HCT116 (cell line): ENCODE data around the gene CDH26. TPM values are rescaled to one million over a fixed set of nuclear protein-coding genes. Genes with fewer than 3 reads are reported as not detected.

ENCODE experiments used
- ATAC-seq: fragments of 200-7000 bp; cut with Tn5 transposase; 2 replicates; pipeline ENCODE4 v1.9.1; 2020; ENCODE audit warnings: mild to moderate bottlenecking, moderate library complexity
- BruUV-seq: library from RNA; stranded (reverse); fragments of 400-500 nt; replicated peaks from 2 replicates; lab custom pipeline; 2021; lab: Mats Ljungman, UMichigan
- CTCF ChIA-PET: fragments of 300-600 bp; sonication (Branson Sonifier 250); formaldehyde crosslinking; loops from one replicate; lab custom pipeline; 2021; ENCODE audit warnings: antibody characterized with exemption; lab: Charles Lee
- POLR2A ChIA-PET: fragments of 300-600, 350-600 bp; sonication (Branson Sonifier 250); formaldehyde crosslinking; loops from one replicate; lab custom pipeline; 2021; ENCODE audit warnings: antibody characterized with exemption; lab: Charles Lee
- RAD21 ChIA-PET, 2 experiments: fragments of 300-600 bp; sonication (Branson Sonifier 250); formaldehyde crosslinking; loops; one replicate each; lab custom pipeline; 2023; ENCODE audit warnings: low total read pairs in 2 of 2; ENCODE audit not compliant: uncharacterized antibody in 2 of 2, unreplicated experiment in 2 of 2, low non-redundant PET in 1 of 2; lab: Charles Lee
- DNase-seq: peaks from one replicate; pipeline ENCODE4 v3.0.0-alpha.2; 2010; ENCODE audit warnings: low read depth, low spot score
- H2AFZ ChIP-seq: fragments of 200-600 bp; shearing (Covaris generic), sonication (generic); 2 replicates; pipeline ENCODE4 v1.6.1; 2017; ENCODE audit warnings: low read depth, mixed run types, mixed read lengths, antibody characterized with exemption, low read length; ENCODE audit not compliant: poor library complexity, severe bottlenecking
- H3K27ac ChIP-seq: 2 replicates; pipeline ENCODE4 v1.5.1; 2012; ENCODE audit warnings: low read depth, low read length
- H3K27me3 ChIP-seq: fragments of 200-600 bp; sonication (generic); 2 replicates; pipeline ENCODE4 v1.6.1; 2016; ENCODE audit warnings: mixed run types, low read length, mixed read lengths; ENCODE audit not compliant: insufficient read depth
- H3K36me3 ChIP-seq, 2 experiments: fragments of 200-500 bp in 1 of 2; fragments of 200-600 bp in 1 of 2; sonication (Bioruptor generic) in 1 of 2; sonication (generic) in 1 of 2; 2 replicates each; pipeline versions ENCODE4 v1.5.1 to v1.6.1; 2014 to 2016; ENCODE audit warnings: low read length in 2 of 2, inconsistent platforms in 1 of 2, mixed read lengths in 1 of 2, mixed run types in 1 of 2; ENCODE audit not compliant: insufficient read depth in 2 of 2, control insufficient read depth in 1 of 2
- H3K4me1 ChIP-seq, 2 experiments: fragments of 200-600 bp in 1 of 2; sonication (generic) in 1 of 2; 2 replicates each; pipeline versions ENCODE4 v1.5.1 to v1.6.1; 2012 to 2017; ENCODE audit warnings: low read length in 2 of 2, inconsistent platforms in 1 of 2, mild to moderate bottlenecking in 1 of 2, mixed read lengths in 1 of 2, mixed run types in 1 of 2, moderate library complexity in 1 of 2; ENCODE audit not compliant: insufficient read depth in 2 of 2, control insufficient read depth in 1 of 2
- H3K4me2 ChIP-seq: fragments of 200-600 bp; sonication (generic); 2 replicates; pipeline ENCODE4 v1.6.1; 2017; ENCODE audit warnings: mixed run types, low read length, mixed read lengths
- H3K4me3 ChIP-seq, 2 experiments: fragments of 200-600 bp in 1 of 2; sonication (generic) in 1 of 2; replicated peaks in 1 of 2; 2 replicates each; pipeline ENCODE4 v1.5.1; 2011 to 2016; ENCODE audit warnings: low read length in 2 of 2, control low read depth in 1 of 2, low read depth in 1 of 2, mild to moderate bottlenecking in 1 of 2, mixed read lengths in 1 of 2, mixed run types in 1 of 2
- H3K79me2 ChIP-seq: fragments of 200-600 bp; sonication (generic); 2 replicates; pipeline ENCODE4 v1.6.1; 2017; ENCODE audit warnings: mild to moderate bottlenecking, mixed run types, low read length, moderate library complexity, mixed read lengths; ENCODE audit not compliant: insufficient read depth
- H3K9ac ChIP-seq: fragments of 200-600 bp; sonication (generic); 2 replicates; pipeline ENCODE4 v1.6.1; 2016; ENCODE audit warnings: low read length, mixed read lengths
- H3K9me2 ChIP-seq: fragments of 200-600 bp; sonication (generic), shearing (Covaris generic); 2 replicates; pipeline ENCODE4 v1.6.1; 2017; ENCODE audit warnings: mixed run types, mild to moderate bottlenecking, moderate library complexity; ENCODE audit not compliant: insufficient read depth
- H3K9me3 ChIP-seq, 2 experiments: fragments of 200-500 bp in 1 of 2; fragments of 200-600 bp in 1 of 2; sonication (Bioruptor generic) in 1 of 2; sonication (generic) in 1 of 2; 2 replicates each; pipeline ENCODE4 v1.6.1; 2014 to 2017; ENCODE audit warnings: low read length in 2 of 2, mixed read lengths in 2 of 2, inconsistent platforms in 1 of 2, low read depth in 1 of 2, mild to moderate bottlenecking in 1 of 2, mixed run types in 1 of 2, moderate library complexity in 1 of 2; ENCODE audit not compliant: control insufficient read depth in 1 of 2, insufficient read depth in 1 of 2
- H4K20me1 ChIP-seq: fragments of 200-600 bp; sonication (generic), shearing (Covaris generic); 2 replicates; pipeline ENCODE4 v1.6.1; 2017; ENCODE audit warnings: mixed run types, mild to moderate bottlenecking, moderate library complexity; ENCODE audit not compliant: insufficient read depth
- ATF3 ChIP-seq: IDR thresholded peaks from 2 replicates; pipeline ENCODE4 v1.6.1; 2012
- CBX3 ChIP-seq: IDR thresholded peaks from 2 replicates; pipeline ENCODE4 v1.6.1; 2012; ENCODE audit warnings: low read depth
- CEBPB ChIP-seq: IDR thresholded peaks from 2 replicates; pipeline ENCODE4 v1.6.1; 2012; ENCODE audit warnings: low read depth
- EGR1 ChIP-seq: IDR thresholded peaks from 2 replicates; pipeline ENCODE4 v1.6.1; 2012; ENCODE audit warnings: low read depth
- ELF1 ChIP-seq: IDR thresholded peaks from 2 replicates; pipeline ENCODE4 v1.6.1; 2012; ENCODE audit warnings: low read depth, borderline replicate concordance
- EZH2 ChIP-seq: fragments of 200-600 bp; sonication (generic); IDR thresholded peaks from 2 replicates; pipeline ENCODE4 v1.6.1; 2017; ENCODE audit warnings: antibody characterized with exemption, mixed run types
- JUND ChIP-seq: IDR thresholded peaks from 2 replicates; pipeline ENCODE4 v1.6.1; 2012
- POLR2A ChIP-seq: IDR thresholded peaks from 2 replicates; pipeline ENCODE4 v1.7.0; 2011; ENCODE audit warnings: borderline replicate concordance; ENCODE audit not compliant: insufficient read depth, insufficient read length; ENCODE audit errors: extremely low read depth
- POLR2AphosphoS5 ChIP-seq: IDR thresholded peaks from 2 replicates; pipeline ENCODE4 v1.6.1; 2011; ENCODE audit warnings: mild to moderate bottlenecking, low read depth, low read length, moderate library complexity
- RAD21 ChIP-seq: IDR thresholded peaks from 2 replicates; pipeline ENCODE4 v1.6.1; 2012; ENCODE audit warnings: low read depth, mild to moderate bottlenecking
- REST ChIP-seq: IDR thresholded peaks from 2 replicates; pipeline ENCODE4 v1.6.1; 2012; ENCODE audit warnings: low read depth
- SRF ChIP-seq: IDR thresholded peaks from 2 replicates; pipeline ENCODE4 v1.6.1; 2012; ENCODE audit warnings: low read depth
- ZFX ChIP-seq: fragments of 450-650 bp; IDR thresholded peaks from 2 replicates; pipeline ENCODE4 v1.6.1; 2017
- ZNF274 ChIP-seq: fragments of 200-500 bp; sonication (Bioruptor generic); IDR thresholded peaks from 2 replicates; pipeline ENCODE4 v1.6.1; 2014; ENCODE audit warnings: mild to moderate bottlenecking, low read depth, low read length, inconsistent platforms
- intact Hi-C: fragments of 100-400 bp; cut with micrococcal nuclease; formaldehyde crosslinking; loops from 2 replicates; pipeline ENCODE4 v1.10.0; 2022
- total RNA-seq: library from RNA; stranded (reverse); gene quantifications from one replicate; pipeline ENCODE4 v1.2.1, GENCODE V29; 2021; ENCODE audit not compliant: unreplicated experiment

The CDH26 gene
- total RNA-seq, 1 experiment from 2014 or later: 0.34 TPM

- H4K20me1 ChIP-seq: no peaks in the 10 kb centered on the region
- H3K9me2 ChIP-seq: no peaks in the 10 kb centered on the region
- intact Hi-C loops: no loop called here
- no peaks in the 10 kb centered on the region for H3K4me1 ChIP-seq
- no peak for DNase-seq
- no peak overlapping the region for H3K4me2 ChIP-seq
- RAD21 ChIA-PET: no interaction called here
- no peaks in the 10 kb centered on the region for H3K36me3 ChIP-seq
- CTCF ChIA-PET: no interaction called here
- no peak for TF ChIP-seq ELF1
- TF ChIP-seq REST: no peak
- TF ChIP-seq EGR1: no peak
- no peak for TF ChIP-seq CBX3
- no peak for TF ChIP-seq RAD21
- no peak for TF ChIP-seq EZH2
- TF ChIP-seq, all 23 proteins: peak for 0
- Histone ChIP-seq H3K9me3 (no peaks in the 10 kb centered on the region), H2AFZ (no peak overlapping the region), H3K27ac (no peak overlapping the region), H3K9ac (no peak overlapping the region), H3K4me3 (no peak overlapping the region), H3K27me3 (no peaks in the 10 kb centered on the region), H3K79me2 (no peaks in the 10 kb centered on the region)
- POLR2A ChIA-PET: no interaction called here
- BruUV-seq: no TSS peak
- no peak for ATAC-seq
Measured at GRCh38 chr20:59977086-59977485, 18.9 kb downstream of the CDH26 start.

GRCh38 chr20:59983076-59983475, 24.9 kb downstream of the CDH26 start:
- intact Hi-C loops: no loop called here
- no peak overlapping the region for H3K27ac ChIP-seq
- no peaks in the 10 kb centered on the region for H3K9me3 ChIP-seq
- ATAC-seq (no peak), DNase-seq (no peak)
- H2AFZ ChIP-seq: no peak overlapping the region
- H3K79me2 ChIP-seq: no peaks in the 10 kb centered on the region
- no peaks in the 10 kb centered on the region for H3K36me3 ChIP-seq
- no TSS peak for BruUV-seq
- no peaks in the 10 kb centered on the region for H3K27me3 ChIP-seq
- ChIA-PET CTCF (no interaction called here), POLR2A (no interaction called here), RAD21 (no interaction called here)
- no peak overlapping the region for H3K9ac ChIP-seq
- no peaks in the 10 kb centered on the region for H4K20me1 ChIP-seq
- no peak overlapping the region for H3K4me2 ChIP-seq
- H3K4me1 ChIP-seq: peaks cover 9 to 21% of the 10 kb centered on the region in 2 experiments
- H3K4me3 ChIP-seq: no peak overlapping the region
- TF ChIP-seq POLR2AphosphoS5: no peak
- TF ChIP-seq JUND: no peak
- TF ChIP-seq SRF: no peak
- TF ChIP-seq ZNF274: no peak
- no peak for TF ChIP-seq EZH2
- no peak for TF ChIP-seq CEBPB
- TF ChIP-seq ATF3: no peak
- TF ChIP-seq POLR2A: no peak
- no peak for TF ChIP-seq ELF1
- no peak for TF ChIP-seq REST
- TF ChIP-seq ZFX: no peak
- H3K9me2 ChIP-seq: no peaks in the 10 kb centered on the region
